NOMO-1 treated with dmso at 0.1 percent for 144 hours (cell line): ENCODE measurements around the gene KMT2C.
"Not testable (repeated sequence)": the region's sequence is repeated elsewhere in the genome, so short reads cannot be mapped to it uniquely, and the experiment has no call there.

Experiments used
- DNase-seq: peaks from one replicate; lab custom pipeline; 2025; ENCODE audit not compliant: unreplicated experiment; lab: John Stamatoyannopoulos, UW

KMT2C gene

DNA sequence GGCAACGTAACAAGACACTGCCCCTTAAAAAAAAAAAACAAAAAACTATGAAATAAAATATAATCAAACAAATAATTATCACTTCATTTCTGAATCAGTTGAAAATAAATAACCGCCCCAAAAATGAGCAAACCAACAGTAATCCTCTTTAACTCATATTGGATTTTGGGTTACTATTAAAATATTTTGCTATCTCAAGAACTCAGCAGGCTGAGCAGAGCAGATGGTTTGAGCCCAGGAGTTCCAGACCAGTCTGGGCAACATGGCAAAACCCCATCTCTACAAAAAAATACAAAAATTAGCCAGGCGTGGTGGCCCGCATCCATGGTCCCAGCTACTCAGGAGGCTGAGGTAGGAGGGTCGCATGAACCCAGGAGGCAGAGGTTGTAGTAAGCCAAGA, 216.2 kb downstream of the KMT2C start:
- DNase-seq, result not testable (repeated sequence)

DNA sequence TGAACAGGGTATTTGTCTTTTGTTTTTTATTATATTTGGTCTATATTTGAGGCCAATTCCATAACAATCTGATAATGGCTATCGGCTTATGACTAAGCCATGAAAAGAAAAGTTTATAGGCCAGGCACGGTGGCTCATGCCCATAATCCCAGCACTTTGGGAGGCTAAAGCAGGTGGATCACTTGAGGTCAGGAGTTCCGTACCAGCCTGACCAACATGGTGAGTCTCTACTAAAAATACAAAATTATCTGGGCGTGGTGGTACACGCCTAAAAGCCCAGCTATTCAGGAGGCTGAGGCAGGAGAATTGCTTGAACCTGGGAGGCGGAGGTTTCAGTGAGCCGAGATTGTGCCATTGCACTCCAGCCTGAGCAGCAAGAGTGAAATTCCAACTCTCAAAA, 227.0 kb downstream of the KMT2C start:
- not testable (repeated sequence) for DNase-seq

DNA sequence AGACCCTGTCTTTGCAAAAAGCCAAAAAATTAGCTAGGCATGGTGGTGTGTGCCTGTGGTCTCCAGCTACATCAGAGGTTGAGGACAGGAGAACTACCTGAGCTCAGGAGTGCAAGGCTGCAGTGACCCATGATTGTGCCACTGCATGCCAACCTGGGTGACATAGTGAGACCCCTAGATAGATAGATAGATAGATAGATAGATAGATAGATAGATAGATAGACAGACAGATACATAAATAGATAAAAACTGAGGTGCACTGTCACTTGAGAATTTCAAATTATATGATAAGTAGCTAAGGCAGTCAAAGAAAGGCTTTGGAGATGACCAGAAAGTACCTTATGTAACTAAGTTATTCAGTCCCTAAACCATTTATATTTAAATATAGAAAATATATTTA, 231.4 kb downstream of the KMT2C start:
- DNase-seq, result not testable (repeated sequence)

DNA sequence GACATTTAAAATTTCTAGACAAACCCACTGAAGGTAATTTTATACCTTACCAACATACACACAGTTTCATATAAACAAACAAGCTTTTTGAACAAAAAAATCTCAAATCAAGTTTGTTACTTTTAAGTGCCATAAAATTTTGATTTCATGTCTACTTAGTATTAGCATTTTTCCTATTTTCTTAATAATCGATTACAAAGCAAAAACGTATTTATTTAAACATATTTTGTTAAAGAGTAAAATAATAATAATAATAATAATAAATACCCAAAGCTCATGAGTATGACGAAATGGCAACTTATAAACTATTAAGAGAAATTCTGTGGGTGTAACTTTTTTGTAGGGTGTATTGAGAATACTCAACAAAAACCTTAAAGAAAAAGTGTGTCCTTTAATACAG, 232.7 kb downstream of the KMT2C start:
- no peak for DNase-seq

DNA sequence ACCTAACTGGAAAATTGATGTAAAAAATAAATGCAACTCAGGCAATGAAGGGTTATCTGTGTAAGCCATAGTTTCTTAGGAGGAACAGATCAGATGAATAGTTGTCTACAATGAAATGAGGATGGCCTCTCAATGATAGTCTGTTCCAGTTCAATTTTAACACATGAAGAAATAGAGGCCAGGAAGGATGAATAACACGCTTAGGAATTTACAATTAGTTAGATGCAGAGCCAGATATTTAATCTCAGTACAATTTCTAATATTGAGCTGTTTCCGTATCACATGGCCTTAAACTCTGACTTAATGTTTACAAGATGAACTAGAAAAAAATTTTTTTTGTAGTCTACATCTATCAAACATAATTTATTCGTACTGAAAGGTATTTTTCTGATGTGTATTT, 233.7 kb downstream of the KMT2C start:
- DNase-seq, result no peak

DNA sequence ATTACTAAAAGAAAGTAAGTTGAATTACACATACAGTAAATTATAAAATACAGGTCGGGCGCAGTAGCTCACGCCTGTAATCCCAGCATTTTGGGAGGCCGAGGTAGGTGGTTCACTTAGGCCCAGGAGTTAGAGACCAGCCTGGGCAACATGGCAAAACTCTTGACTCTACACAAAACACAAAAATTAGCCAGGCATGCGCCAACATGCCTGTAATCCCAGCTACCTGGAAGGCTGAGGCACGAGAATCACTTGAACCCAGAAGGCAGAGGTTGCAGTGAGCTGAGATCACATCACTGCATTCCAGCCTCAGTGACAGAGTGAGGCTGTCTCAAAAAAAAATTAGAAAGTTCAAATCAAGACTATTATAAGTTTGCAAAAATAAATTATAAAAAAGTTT, 235.4 kb downstream of the KMT2C start:
- no peak for DNase-seq

DNA sequence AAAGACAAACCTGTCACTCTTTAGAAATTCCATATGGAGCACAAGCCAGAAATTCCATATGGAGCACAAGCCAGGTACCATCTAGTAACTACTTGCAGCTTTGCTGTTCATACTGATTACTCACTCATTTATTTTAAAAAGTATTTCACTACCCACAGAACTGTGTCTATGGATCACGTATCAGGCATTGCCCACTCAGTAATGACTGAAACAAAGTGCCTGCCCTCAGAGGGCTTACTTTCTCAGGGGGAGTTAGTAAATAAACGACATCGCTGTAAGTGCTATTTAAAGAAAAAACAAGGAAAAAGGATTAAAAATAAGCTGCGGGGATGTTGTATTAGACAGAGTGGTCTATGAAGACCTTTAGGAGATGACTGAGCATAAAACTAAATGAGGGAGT, 239.4 kb downstream of the KMT2C start:
- no peak for DNase-seq

DNA sequence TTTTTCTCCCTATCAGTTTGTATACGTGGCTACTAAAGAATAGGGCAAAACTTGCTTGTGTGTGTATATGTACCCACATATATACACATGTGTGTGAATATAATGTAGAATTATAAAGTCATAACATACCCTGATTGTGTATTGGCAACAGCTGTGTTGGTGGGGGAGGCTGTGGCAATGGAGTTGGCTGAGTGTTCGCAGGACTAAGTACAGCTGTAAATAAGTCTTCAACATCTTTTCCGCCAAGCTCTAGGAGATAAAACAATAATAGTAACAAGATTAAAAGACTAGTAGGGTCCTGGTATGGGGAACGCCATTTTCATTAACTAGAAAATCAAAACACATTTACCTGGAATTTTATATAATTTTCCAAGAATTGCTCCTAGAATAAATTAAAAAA, 241.9 kb downstream of the KMT2C start:
- no peak for DNase-seq

DNA sequence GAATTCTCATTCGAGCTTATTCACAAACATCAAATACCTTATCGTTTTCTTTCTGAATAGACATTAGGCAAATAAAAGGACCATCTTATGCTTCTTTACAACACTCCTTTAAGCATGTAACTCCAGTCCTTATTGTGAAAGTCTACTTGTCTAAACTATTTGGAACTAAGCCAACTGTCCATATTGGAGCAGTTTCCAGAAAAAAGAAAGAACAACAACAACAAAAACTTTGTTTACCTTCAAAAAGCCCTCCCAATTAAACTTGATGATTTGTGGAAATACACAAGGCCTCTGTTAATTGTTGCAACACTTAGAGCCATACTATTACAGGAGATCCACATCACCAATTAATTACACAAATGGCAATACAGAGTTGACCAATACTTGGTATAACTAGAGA, 246.7 kb downstream of the KMT2C start:
- no peak for DNase-seq

DNA sequence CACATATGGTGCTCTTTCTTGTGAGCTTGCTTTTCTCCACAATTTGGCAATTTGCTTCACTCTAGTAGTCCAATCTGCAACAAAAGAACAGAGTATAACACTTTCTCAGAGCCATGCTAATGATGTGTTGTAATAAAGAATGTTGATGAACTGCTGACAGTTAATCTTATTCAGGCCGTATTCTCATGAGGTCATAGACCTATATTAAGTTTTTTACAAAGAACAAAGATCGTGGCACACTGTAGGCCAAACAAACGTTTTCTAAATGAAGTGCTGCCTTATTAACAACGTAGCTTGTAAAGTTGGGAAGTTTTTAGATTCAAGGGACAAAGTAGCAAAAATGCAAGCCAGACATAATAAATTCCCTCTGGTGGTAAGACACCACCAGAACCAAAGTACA, 250.2 kb downstream of the KMT2C start:
- DNase-seq, result no peak

DNA sequence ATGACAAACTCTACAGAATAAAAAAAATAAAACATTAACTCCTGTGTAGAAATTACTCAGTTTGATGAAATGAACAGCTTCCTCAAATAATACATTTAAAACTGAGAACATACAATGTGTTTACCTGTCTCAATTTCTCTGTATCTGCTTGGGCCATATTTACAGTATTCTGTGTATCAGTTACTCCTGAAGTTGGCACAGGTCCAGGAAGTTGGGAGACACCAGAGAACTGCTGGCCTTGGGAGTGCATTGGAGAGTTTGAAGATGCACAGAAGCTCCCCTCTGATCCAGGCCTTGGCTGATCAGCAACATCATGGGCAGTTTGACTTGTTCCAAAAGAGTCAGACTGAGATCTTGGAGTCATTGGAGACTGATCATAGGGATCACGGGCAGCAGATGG, 255.2 kb downstream of the KMT2C start:
- no peak for DNase-seq

DNA sequence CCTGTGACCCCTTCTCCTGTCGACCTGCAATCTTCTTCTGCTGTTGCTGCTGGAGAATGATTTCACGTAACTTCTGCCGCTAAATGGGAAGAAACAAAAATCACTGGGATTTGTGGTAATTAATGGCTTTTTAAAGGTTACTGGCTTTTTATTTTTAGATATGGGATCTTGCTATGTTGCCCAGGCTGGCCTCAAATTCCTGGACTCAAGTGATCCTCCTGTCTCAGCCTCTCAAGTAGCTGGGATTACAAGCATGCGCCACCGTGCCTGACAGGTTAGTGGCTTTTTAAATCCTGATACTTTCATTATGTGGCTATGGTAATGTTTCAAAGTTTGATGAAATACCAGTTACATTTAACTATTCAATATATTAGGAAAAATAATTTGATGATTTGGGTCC, 255.8 kb downstream of the KMT2C start:
- DNase-seq, result no peak

DNA sequence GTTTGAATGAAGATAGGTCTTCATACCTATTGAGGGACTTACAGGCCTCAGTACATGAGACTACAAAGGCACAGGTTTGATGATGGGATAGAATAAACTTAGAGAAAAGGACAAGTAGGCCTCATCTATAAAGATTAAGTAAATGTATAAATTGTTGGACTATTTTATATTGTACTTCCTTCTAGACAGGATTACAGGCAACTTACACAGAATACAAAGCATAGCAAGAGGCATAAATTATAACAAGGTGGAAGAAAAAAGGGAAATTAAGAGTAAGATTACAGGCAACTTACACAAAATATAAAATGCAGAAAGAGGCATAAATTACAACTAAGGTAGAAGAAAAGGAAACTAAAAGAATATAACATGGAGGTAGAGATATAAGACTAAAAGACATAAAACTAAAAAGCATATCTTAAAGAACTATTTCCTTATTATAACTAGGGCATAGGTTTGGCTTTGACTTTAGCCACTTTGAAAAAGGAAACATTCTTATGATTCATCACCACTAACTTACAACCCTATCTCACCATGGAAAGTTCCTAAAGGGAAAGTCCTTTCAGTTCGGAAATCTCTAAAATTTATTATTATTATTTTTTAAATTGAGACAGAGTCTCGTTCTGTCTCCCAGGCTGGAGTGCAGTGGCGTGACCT, 257.3 kb downstream of the KMT2C start:
- no peak for DNase-seq

DNA sequence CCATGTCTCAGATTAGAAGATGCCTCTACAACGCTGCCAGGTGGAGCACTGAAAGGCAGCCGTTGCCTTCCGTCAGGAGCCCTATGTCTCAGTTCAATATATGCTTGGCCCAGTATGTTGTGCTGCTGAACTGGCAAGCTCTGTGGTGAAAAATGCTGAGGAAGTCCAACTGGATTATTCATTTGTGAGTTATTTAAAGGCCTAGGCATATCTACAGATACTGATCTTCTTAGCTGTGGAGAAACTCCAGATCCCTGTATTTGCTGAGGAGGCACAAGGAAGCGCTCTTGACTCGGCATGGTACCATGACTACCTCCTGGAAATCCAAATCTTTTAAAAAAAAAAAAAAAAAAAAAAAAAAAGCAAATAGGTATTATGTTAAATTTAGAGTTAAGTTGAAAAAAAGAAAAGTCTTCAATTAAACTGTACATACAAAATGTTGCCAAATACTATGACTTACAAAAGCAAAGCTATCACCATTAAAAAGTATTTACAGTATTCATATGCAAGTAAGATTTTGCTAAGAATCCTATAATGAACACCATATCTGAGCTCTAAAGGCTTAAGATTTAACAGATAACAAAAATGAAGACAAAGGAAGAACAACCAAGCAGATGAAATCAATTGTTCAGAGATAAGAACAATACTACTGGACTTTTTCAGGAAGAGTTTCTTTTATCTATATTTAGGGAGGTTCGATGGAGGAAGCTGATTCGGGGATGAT, 258.0 kb downstream of the KMT2C start:
- no peak for DNase-seq

DNA sequence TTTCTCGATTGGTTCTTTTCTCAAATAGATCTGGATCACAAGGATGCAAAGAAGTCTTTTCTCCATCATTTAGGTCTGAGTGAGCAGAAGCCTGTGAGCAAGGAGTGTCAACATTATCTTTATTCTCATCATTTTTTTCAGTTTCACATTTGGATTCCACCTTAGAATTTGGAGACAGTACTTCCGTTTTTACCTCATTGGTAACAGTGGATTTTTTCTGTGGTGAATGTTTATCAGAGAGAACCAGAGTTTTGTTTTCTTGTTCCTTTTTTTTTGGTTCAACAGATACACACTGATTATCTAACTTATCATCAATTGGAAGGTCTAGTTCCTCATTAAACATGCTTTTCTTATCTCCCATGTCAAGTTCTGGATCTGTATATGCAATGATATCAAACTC, 259.0 kb downstream of the KMT2C start:
- DNase-seq, result no peak

DNA sequence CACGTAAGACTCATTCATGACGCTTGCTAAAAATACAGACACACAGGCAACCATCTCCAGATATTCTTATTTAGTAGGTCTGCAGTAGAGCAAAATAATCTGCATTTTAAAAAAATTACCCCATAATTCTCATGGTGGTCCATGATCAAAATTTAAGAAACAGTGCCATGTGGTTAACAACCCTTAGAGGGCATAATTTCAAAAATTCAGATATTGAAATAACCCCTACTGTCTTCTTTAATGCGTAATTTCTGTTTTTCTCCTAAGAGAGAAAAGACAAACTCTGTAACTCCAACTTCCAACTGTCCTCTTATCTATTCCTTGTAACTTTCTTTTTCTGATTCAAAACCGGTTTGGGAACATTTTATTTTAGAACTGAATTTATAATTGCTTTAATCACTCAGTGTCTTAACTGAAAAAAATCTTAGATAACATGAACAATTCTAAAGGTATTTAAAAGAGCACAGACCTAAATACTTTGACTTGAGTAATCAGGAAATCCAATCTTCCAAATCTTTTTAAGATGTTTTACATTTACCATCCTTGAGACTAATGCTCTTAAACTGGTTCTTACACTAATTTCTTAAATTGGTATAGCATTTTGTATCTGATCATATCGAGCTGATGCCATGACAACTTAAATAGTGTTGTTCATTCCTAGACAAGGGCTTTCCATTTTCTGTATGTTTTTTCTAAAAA, 262.3 kb downstream of the KMT2C start:
- DNase-seq, result no peak

DNA sequence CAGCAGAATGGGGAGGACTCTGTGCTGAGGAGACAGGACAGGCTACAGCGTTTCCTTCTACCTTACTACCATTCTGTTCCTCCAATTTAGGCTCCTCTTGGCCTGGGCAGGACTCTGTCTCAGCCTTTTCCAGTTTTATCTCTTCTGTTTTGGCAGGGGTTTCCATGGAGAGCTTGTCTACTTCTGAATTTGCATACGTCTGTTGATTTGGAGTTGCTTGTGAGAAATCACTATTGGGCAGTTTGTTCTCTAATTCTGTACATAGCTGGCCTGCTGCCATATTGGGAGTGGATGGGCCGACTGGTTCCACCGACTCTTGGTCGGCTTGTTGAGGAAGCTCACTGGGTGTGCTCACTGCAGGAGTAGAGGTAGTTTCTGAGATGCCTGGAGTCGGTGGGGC, 273.5 kb downstream of the KMT2C start:
- DNase-seq, result no peak

DNA sequence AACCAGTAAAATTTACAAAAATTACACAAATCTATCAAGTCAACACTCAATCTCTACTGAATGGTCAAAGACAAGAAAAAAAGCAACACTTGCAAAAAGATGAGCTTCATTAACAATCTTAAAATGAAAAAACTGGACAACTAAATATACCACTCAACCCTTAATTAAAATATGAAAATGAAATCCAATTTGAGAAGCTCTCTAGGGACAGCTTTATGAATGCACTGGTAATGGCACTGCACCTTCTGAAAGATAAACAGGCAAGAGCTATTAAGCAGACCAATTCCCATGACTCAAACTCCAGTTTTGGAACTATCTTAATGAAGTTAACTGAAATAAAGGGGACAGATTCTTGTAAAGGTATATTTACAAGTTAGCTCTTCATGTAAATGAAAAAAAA, 274.6 kb downstream of the KMT2C start:
- DNase-seq, result no peak

DNA sequence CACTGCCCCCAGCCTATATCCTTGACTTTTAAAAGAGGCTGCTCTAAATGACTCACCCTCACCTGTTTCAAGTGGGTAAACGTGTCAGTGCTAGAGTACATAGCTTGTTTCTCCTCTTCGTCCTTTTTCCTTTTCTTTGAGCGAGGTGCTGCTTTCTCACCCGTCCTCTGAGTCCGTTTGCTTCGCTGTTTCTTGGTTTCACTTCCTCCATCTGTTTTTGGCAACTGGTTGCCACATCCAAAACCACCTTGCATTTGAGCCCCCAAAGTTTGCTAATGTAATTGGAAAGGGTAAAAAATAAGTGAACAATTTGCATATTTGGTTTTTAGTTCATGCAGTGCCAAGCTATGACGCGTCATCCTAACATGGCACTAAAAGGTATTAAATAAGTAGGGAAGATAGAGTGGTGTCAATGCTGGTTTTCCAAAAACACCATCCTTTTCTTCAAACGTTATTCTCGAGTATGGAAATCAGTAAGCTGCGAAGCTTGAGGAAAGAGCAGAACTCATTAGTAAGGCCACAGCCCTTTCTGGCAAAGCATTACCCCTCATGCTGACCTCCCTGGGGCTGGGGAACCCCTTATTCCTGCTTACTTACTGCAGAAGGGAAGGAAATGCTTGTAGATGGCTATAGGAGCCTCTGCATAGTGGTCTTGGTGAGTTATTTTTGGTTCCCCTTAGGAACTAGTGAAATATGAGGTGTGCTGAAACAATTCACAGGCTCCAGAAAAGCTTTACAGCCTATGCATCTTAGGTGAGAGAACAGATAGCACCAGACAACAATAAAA, 276.8 kb downstream of the KMT2C start:
- peak; percentile 52 for DNase-seq

DNA sequence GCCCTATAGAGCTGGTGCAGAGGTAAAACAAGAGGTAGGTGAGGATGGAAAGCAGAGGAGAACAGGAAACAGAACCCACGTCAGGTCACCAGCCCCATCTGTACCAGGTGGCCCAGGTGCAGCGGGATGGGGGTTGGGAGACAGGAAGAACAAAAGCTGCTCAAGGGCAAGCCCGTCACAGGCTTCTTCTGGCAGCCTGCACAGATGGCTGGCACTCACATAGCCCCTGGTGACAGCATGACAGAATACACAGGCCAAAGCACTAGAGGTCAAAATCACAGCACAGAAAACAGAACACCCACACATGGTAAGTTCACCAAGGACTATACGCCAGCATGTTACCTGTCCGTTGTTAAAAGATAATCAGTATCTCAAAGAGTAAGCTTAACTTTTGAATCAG, 283.5 kb downstream of the KMT2C start:
- DNase-seq, result no peak

DNA sequence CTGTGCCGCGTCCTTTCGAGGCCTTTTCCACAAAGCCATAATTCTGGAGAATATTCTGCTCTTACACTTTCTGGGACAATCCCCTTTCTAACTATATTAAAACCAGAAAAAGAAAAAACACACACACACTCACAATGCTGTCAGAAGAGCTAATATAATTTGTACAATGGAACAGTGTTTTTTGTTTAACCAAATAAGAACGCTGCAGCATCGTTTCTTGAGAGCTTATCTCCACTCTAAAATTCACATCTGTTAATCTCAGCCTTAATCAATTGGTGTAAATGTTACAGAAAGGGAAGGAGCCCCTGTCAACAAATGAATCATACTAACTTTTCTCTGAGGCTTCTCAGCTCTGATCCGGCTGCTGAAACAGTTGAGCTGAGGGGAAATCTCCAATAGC, 286.4 kb downstream of the KMT2C start:
- no peak for DNase-seq

DNA sequence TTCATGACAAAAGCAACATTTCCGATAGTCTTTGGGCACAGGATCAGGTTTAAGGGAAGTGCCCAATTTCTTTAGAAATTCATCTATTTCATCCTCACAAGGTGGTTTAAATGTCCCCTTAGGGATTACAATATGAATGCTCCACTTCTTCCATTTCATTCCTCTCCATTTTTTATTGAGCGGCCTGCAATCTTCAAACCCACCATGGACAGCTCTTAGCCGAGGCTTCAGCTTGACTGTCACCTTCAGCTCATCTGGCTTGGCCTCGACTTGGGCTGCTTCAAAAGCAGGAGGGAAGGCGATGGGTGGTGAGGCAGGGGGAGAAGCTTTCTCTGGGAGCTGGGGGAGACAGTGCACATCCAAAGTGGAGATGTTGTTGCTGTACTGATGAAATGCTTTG, 287.1 kb downstream of the KMT2C start:
- no peak for DNase-seq
